ENCODE data around the gene MERTK.

DNA sequence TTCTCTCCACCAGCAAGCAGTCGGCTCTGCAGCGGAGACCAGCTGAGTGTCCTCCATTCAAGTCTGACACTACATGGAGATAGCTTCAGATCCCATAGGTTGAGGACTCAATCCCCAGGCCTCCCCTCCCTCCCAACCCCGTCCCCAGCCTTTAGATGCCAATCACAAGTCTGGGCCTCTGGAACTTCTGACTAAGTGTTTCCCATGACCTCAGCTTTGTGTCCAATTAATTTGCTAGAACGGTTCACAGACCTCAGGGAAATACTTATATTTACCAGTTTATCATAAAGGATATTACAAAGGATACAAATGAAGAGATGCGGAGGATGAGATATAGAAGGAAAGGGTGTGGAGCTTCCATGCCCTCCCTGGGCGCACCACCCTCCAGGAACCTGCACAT, 77.4 kb downstream of the MERTK start:
- TF ChIP-seq, protein P1, sequence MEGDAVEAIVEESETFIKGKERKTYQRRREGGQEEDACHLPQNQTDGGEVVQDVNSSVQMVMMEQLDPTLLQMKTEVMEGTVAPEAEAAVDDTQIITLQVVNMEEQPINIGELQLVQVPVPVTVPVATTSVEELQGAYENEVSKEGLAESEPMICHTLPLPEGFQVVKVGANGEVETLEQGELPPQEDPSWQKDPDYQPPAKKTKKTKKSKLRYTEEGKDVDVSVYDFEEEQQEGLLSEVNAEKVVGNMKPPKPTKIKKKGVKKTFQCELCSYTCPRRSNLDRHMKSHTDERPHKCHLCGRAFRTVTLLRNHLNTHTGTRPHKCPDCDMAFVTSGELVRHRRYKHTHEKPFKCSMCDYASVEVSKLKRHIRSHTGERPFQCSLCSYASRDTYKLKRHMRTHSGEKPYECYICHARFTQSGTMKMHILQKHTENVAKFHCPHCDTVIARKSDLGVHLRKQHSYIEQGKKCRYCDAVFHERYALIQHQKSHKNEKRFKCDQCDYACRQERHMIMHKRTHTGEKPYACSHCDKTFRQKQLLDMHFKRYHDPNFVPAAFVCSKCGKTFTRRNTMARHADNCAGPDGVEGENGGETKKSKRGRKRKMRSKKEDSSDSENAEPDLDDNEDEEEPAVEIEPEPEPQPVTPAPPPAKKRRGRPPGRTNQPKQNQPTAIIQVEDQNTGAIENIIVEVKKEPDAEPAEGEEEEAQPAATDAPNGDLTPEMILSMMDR (conservative IDR thresholded peaks at IDR 0.05; ENCODE audit: low read depth, low read length) = no peak
- no peak for TF ChIP-seq EZH2 (IDR thresholded peaks at IDR 0.05; ENCODE audit: borderline replicate concordance, low read depth, low read length, poor library complexity, severe bottlenecking)

Data from A673 (cell line).